ENCODE data around the gene CARHSP1. TPM values are rescaled to one million over a fixed set of nuclear protein-coding genes. Genes with fewer than 3 reads are reported as not detected.
A peak's percentile ranks its signal among the peaks of the same experiment; 100 is the strongest.

CARHSP1 gene
- polyA plus RNA-seq, 1 of the 3 experiments (the other 2 are of a cell fraction), result 93.6 TPM

DNA sequence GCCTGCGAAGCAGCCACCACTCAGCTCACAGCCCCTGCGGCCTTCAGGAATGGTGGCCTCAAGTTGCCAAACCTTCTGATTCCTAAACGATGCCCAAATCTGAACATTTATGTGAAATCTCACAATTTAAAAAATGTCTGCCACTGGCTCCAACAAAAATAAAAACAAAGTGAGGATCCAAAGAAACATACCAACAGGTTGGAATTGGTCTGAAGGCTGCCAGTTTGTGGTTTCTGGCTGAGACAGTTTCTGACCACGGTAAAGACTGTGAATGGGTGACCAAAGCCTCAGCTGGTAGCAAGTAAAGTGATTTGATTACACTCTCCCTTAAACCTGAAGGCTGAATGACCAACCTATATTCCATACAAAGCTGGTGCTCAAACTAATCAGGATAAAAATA is 38.3 kb upstream of the CARHSP1 start:
- TF ChIP-seq TCF12 (IDR thresholded peaks at IDR 0.05) (no peak), GATA2 (CRISPR knock-in tag; IDR thresholded peaks at IDR 0.05) (no peak), YY1 (IDR thresholded peaks at IDR 0.05; ENCODE audit: low read depth) (no peak), MXI1 (IDR thresholded peaks at IDR 0.05; ENCODE audit: low read depth, low read length) (no peak), EZH2phosphoT487 (IDR thresholded peaks at IDR 0.05; ENCODE audit: borderline replicate concordance, low read depth) (no peak), ELF1 (IDR thresholded peaks at IDR 0.05) (no peak), NRF1 (IDR thresholded peaks at IDR 0.05; ENCODE audit: low read depth, low read length) (no peak), FOXM1 (IDR thresholded peaks at IDR 0.05; ENCODE audit: low read depth) (no peak), JUND (IDR thresholded peaks at IDR 0.05) (no peak), RXRA (IDR thresholded peaks at IDR 0.05; ENCODE audit: borderline replicate concordance, low read depth) (no peak), NFIC (IDR thresholded peaks at IDR 0.05; ENCODE audit: borderline replicate concordance) (no peak), FOSL2 (IDR thresholded peaks at IDR 0.05; ENCODE audit: borderline replicate concordance, low read depth) (no peak)
- TF ChIP-seq, protein P1, sequence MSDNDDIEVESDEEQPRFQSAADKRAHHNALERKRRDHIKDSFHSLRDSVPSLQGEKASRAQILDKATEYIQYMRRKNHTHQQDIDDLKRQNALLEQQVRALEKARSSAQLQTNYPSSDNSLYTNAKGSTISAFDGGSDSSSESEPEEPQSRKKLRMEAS (IDR thresholded peaks at IDR 0.05; ENCODE audit: low read depth), result no peak
- TF ChIP-seq, protein P2, sequence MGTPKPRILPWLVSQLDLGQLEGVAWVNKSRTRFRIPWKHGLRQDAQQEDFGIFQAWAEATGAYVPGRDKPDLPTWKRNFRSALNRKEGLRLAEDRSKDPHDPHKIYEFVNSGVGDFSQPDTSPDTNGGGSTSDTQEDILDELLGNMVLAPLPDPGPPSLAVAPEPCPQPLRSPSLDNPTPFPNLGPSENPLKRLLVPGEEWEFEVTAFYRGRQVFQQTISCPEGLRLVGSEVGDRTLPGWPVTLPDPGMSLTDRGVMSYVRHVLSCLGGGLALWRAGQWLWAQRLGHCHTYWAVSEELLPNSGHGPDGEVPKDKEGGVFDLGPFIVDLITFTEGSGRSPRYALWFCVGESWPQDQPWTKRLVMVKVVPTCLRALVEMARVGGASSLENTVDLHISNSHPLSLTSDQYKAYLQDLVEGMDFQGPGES (IDR thresholded peaks at IDR 0.05; ENCODE audit: low read depth, low read length), result no peak
- Histone ChIP-seq H3K9me2 (no peaks in the 10 kb centered on the region), H3K27ac (ENCODE audit: low read depth in 2 of 2, low read length in 1 of 2) (no peak overlapping the region), H3K27me3 (ENCODE audit: insufficient read depth) (no peaks in the 10 kb centered on the region), H3K9ac (no peak overlapping the region), H3K9me3 (no peaks in the 10 kb centered on the region), H3K79me2 (ENCODE audit: insufficient read depth) (peaks cover 6% of the 10 kb centered on the region; the same call in 1 of the 2 replicates), H3K36me3 (replicated peaks in 1 of 2; ENCODE audit: control insufficient read depth in 1 of 2, insufficient read depth in 2 of 2, low read length in 1 of 2) (peaks cover 58 to 82% of the 10 kb centered on the region in 2 experiments), H3K4me1 (ENCODE audit: control insufficient read depth in 1 of 2, insufficient read depth in 2 of 2, low read depth in 1 of 2, low read length in 1 of 2) (no peaks in the 10 kb centered on the region; a peak in 1 of 4 replicates), H3K4me3 (ENCODE audit: low read depth in 2 of 2, low read length in 1 of 2) (no peak overlapping the region), H2AFZ (ENCODE audit: low read depth) (no peak overlapping the region), H4K20me1 (ENCODE audit: insufficient read depth) (no peaks in the 10 kb centered on the region; the same call in 1 of the 2 replicates), H3F3A (replicated peaks; ENCODE audit: insufficient read depth) (peaks cover 8% of the 10 kb centered on the region), H3K4me2 (no peak overlapping the region)
- POLR2A ChIA-PET, result no interaction called here
- DNase-seq, result no peak
- 91% methylated on average over 4 of the region's 4 CpGs for WGBS (ENCODE audit: low lambda C conversion rate)
- CTCF ChIA-PET, result interaction anchor here (1.8 to 3.0 kb wide), 2 partner anchors 28 to 101 kb away, joined by 4 to 26 read pairs; no protein-coding TSS in a partner anchor

DNA sequence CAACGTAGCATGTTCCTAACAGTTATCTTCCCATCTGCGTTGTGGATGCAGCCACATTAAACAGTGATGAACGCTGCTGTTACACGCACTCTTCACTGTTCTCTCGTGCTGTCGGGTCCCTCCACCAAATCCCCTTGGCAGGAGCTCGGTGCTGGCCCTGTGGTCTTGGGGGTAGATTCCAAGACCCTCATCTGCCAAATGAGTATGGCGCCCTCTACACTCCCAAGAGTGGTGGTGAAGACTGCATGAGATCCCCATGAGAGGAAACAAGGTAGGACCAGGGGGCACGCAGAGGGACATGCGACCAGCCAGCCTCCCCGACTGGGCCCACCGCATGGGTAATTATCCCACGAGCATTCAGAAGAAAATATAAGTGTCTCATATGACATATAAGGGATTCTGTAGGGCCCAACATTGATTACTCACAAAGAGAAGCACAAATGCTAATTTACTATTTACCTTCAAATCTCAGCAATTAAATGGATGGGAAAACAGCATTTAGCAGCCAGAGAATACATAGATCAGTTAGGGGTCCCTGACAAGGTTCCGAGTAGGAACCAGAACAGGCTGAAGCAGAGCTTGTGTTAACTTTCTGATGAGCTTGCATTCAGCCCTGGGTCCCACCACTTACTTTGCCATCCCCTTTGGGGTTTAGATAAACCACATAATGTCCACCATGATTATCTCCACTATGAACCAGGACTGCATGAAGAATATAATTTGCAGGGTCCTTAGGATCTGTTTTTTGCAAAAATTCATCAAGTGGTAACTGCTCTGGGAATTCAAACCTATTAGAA is 37.2 kb upstream of the CARHSP1 start:
- Histone ChIP-seq H3F3A (replicated peaks; ENCODE audit: insufficient read depth) (peaks cover 8% of the 10 kb centered on the region), H3K9me3 (no peaks in the 10 kb centered on the region), H3K4me2 (no peak overlapping the region), H3K27ac (ENCODE audit: low read depth in 2 of 2, low read length in 1 of 2) (no peak overlapping the region; a peak in 1 of 4 replicates), H3K27me3 (ENCODE audit: insufficient read depth) (no peaks in the 10 kb centered on the region), H4K20me1 (ENCODE audit: insufficient read depth) (no peaks in the 10 kb centered on the region; the same call in 1 of the 2 replicates), H3K4me3 (ENCODE audit: low read depth in 2 of 2, low read length in 1 of 2) (no peak overlapping the region), H2AFZ (ENCODE audit: low read depth) (no peak overlapping the region), H3K9ac (no peak overlapping the region), H3K79me2 (ENCODE audit: insufficient read depth) (no peaks in the 10 kb centered on the region), H3K4me1 (ENCODE audit: control insufficient read depth in 1 of 2, insufficient read depth in 2 of 2, low read depth in 1 of 2, low read length in 1 of 2) (no peaks in the 10 kb centered on the region; a peak in 1 of 4 replicates), H3K36me3 (replicated peaks in 1 of 2; ENCODE audit: control insufficient read depth in 1 of 2, insufficient read depth in 2 of 2, low read length in 1 of 2) (peaks cover 66 to 85% of the 10 kb centered on the region in 2 experiments), H3K9me2 (no peaks in the 10 kb centered on the region)
- ChIA-PET POLR2A (no interaction called here), CTCF (interaction anchor here (0.6 to 3.0 kb wide), 9 partner anchors 12 to 1603 kb away, joined by 3 to 26 read pairs (median 4); no protein-coding TSS in a partner anchor)
- no peak for TF ChIP-seq RXRA (IDR thresholded peaks at IDR 0.05; ENCODE audit: borderline replicate concordance, low read depth)
- TF ChIP-seq, protein P3, sequence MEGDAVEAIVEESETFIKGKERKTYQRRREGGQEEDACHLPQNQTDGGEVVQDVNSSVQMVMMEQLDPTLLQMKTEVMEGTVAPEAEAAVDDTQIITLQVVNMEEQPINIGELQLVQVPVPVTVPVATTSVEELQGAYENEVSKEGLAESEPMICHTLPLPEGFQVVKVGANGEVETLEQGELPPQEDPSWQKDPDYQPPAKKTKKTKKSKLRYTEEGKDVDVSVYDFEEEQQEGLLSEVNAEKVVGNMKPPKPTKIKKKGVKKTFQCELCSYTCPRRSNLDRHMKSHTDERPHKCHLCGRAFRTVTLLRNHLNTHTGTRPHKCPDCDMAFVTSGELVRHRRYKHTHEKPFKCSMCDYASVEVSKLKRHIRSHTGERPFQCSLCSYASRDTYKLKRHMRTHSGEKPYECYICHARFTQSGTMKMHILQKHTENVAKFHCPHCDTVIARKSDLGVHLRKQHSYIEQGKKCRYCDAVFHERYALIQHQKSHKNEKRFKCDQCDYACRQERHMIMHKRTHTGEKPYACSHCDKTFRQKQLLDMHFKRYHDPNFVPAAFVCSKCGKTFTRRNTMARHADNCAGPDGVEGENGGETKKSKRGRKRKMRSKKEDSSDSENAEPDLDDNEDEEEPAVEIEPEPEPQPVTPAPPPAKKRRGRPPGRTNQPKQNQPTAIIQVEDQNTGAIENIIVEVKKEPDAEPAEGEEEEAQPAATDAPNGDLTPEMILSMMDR (IDR thresholded peaks at IDR 0.05), result peak; percentile 45
- DNase-seq, result no peak
- 89% methylated on average over 14 of the region's 14 CpGs for WGBS (ENCODE audit: low lambda C conversion rate)

All from SK-N-SH (cell line).